ENCODE results near the gene SSMEM1. TPM values are rescaled to one million over a fixed set of nuclear protein-coding genes. Genes with fewer than 3 reads are reported as not detected.

SSMEM1 gene
- total and polyA plus RNA-seq, 2 experiments from 2014 or later: not detected

- TF ChIP-seq CTCF (IDR thresholded peaks at IDR 0.05; ENCODE audit: low read depth, low read length): no peak
- Histone ChIP-seq H3K27ac (no peak overlapping the region), H3K27me3 (no peaks in the 10 kb centered on the region), H3K9me3 (ENCODE audit: low read depth) (no peaks in the 10 kb centered on the region), H3K36me3 (no peaks in the 10 kb centered on the region), H3K4me3 (no peak overlapping the region), H3K4me1 (ENCODE audit: low read depth) (peaks cover 26% of the 10 kb centered on the region)
- DNase-seq (ENCODE audit: low read depth in 1 of 2, low spot score in 1 of 2): no peak
These were observed 6.2 kb downstream of the SSMEM1 start for GRCh38 chr7:130213828-130214227.

- H3K27me3 ChIP-seq: peaks cover 12% of the 10 kb centered on the region
- H3K27ac ChIP-seq: no peak overlapping the region
- peaks cover 16% of the 10 kb centered on the region for H3K4me1 ChIP-seq (ENCODE audit: low read depth)
- no peaks in the 10 kb centered on the region for H3K36me3 ChIP-seq
- H3K4me3 ChIP-seq: no peak overlapping the region
- H3K9me3 ChIP-seq (ENCODE audit: low read depth): no peaks in the 10 kb centered on the region
- TF ChIP-seq CTCF (IDR thresholded peaks at IDR 0.05; ENCODE audit: low read depth, low read length): no peak
- DNase-seq (ENCODE audit: low read depth in 1 of 2, low spot score in 1 of 2): no peak
These were observed 8.4 kb downstream of the SSMEM1 start for GRCh38 chr7:130216025-130216424.

GRCh38 chr7:130216750-130217149, 9.1 kb downstream of the SSMEM1 start:
- H3K27me3 ChIP-seq: peaks cover 12% of the 10 kb centered on the region

GRCh38 chr7:130218806-130219620, 11.4 kb downstream of the SSMEM1 start:
- no peaks in the 10 kb centered on the region for H3K36me3 ChIP-seq
- no peak for TF ChIP-seq CTCF (IDR thresholded peaks at IDR 0.05; ENCODE audit: low read depth, low read length)
- no peak overlapping the region for H3K4me3 ChIP-seq
- no peak for DNase-seq (ENCODE audit: low read depth in 1 of 2, low spot score in 1 of 2)
- no peaks in the 10 kb centered on the region for H3K9me3 ChIP-seq (ENCODE audit: low read depth)
- peaks cover 16% of the 10 kb centered on the region for H3K4me1 ChIP-seq (ENCODE audit: low read depth)
- H3K27ac ChIP-seq: no peak overlapping the region
- H3K27me3 ChIP-seq: peaks cover 12% of the 10 kb centered on the region

More at GRCh38 chr7:130216750-130217149, 9.1 kb downstream of the SSMEM1 start:
- Histone ChIP-seq H3K4me1 (ENCODE audit: low read depth) (peaks cover 16% of the 10 kb centered on the region), H3K36me3 (no peaks in the 10 kb centered on the region), H3K27ac (no peak overlapping the region), H3K9me3 (ENCODE audit: low read depth) (no peaks in the 10 kb centered on the region), H3K4me3 (no peak overlapping the region)
- peak in 1 of 2 donors; percentile 22 for DNase-seq (ENCODE audit: low read depth in 1 of 2, low spot score in 1 of 2)
- no peak for TF ChIP-seq CTCF (IDR thresholded peaks at IDR 0.05; ENCODE audit: low read depth, low read length)

- H3K27me3 ChIP-seq: peaks cover 12% of the 10 kb centered on the region
- no peaks in the 10 kb centered on the region for H3K36me3 ChIP-seq
- no peak for TF ChIP-seq CTCF (IDR thresholded peaks at IDR 0.05; ENCODE audit: low read depth, low read length)
- peaks cover 16% of the 10 kb centered on the region for H3K4me1 ChIP-seq (ENCODE audit: low read depth)
- no peak for DNase-seq (ENCODE audit: low read depth in 1 of 2, low spot score in 1 of 2)
- no peak overlapping the region for H3K27ac ChIP-seq
- no peaks in the 10 kb centered on the region for H3K9me3 ChIP-seq (ENCODE audit: low read depth)
- H3K4me3 ChIP-seq: no peak overlapping the region
These were observed 12.2 kb downstream of the SSMEM1 start for GRCh38 chr7:130219871-130220270.

All from cardiac muscle cell (in vitro differentiated cells and primary cell).